HG02981 (cell line): ENCODE results near the gene CCND1.

ENCODE experiments used
- ATAC-seq: cut with Tn5 transposase; IDR thresholded peaks from one replicate; pipeline ENCODE4 v1.9.1; 2021; ENCODE audit warnings: mild to moderate bottlenecking, moderate library complexity; ENCODE audit not compliant: unreplicated experiment

Gene CCND1

GRCh38 chr11:69664103-69664775 lies 23.3 kb downstream of the CCND1 start:
- ATAC-seq = no peak

GRCh38 chr11:69664901-69665300 lies 23.9 kb downstream of the CCND1 start:
- no peak for ATAC-seq

- no peak for ATAC-seq
Measured at GRCh38 chr11:69665669-69666068, 24.7 kb downstream of the CCND1 start.

- no peak for ATAC-seq
Measured at GRCh38 chr11:69666261-69666660, 25.3 kb downstream of the CCND1 start.

- no peak for ATAC-seq
Measured at GRCh38 chr11:69666752-69667536, 26.0 kb downstream of the CCND1 start.

- no peak for ATAC-seq
Measured at GRCh38 chr11:69667619-69668604, 27.0 kb downstream of the CCND1 start.

- no peak for ATAC-seq
Measured at GRCh38 chr11:69669486-69669885, 28.5 kb downstream of the CCND1 start.

- ATAC-seq = no peak
Measured at GRCh38 chr11:69670158-69670845, 29.3 kb downstream of the CCND1 start.

GRCh38 chr11:69671734-69672465 lies 30.9 kb downstream of the CCND1 start:
- ATAC-seq = no peak

GRCh38 chr11:69674267-69674885 lies 33.4 kb downstream of the CCND1 start:
- no peak for ATAC-seq

GRCh38 chr11:69674886-69675714 lies 34.1 kb downstream of the CCND1 start, which contains the start of gene LTO1:
Gene LTO1 (minus strand): TSS chr11:69675353. CDS start chr11:69675239, 114 bp downstream.
- ATAC-seq = peak; percentile 86

GRCh38 chr11:69677749-69678148 lies 36.8 kb downstream of the CCND1 start:
- ATAC-seq = no peak

- ATAC-seq = no peak
Measured at GRCh38 chr11:69680688-69681087, 39.7 kb downstream of the CCND1 start.

GRCh38 chr11:69682221-69682620 lies 41.3 kb downstream of the CCND1 start:
- ATAC-seq = no peak

- no peak for ATAC-seq
Measured at GRCh38 chr11:69682681-69683326, 41.8 kb downstream of the CCND1 start.

- no peak for ATAC-seq
Measured at GRCh38 chr11:69683764-69684333, 42.9 kb downstream of the CCND1 start.

GRCh38 chr11:69684651-69685050 lies 43.7 kb downstream of the CCND1 start:
- no peak for ATAC-seq

GRCh38 chr11:69685348-69685747 lies 44.4 kb downstream of the CCND1 start:
- no peak for ATAC-seq
